GM23338 (cell line): ENCODE results near the gene GUCY1A2.

Experiments
- CTCF ChIP-seq, 2 experiments: fragments of 200-600 bp in 1 of 2; sonication (generic) in 1 of 2; conservative IDR thresholded peaks; 2 replicates each; pipeline versions ENCODE4 v1.5.1 to v1.6.1; 2016 to 2017; ENCODE audit warnings: antibody characterized with exemption in 2 of 2, low read depth in 2 of 2, mild to moderate bottlenecking in 2 of 2, moderate library complexity in 1 of 2
- EZH2 ChIP-seq: fragments of 200-600 bp; sonication (generic); IDR thresholded peaks from one replicate; pipeline ENCODE4 v1.8.0; 2017; ENCODE audit warnings: antibody characterized with exemption, mild to moderate bottlenecking, low read depth; ENCODE audit not compliant: unreplicated experiment
- EZH2phosphoT487 ChIP-seq: fragments of 200-600 bp; sonication (generic); IDR thresholded peaks from one replicate; pipeline ENCODE4 v1.8.1; 2018; ENCODE audit warnings: antibody characterized with exemption; ENCODE audit not compliant: unreplicated experiment

- no peak for TF ChIP-seq EZH2
- TF ChIP-seq CTCF (conservative IDR thresholded peaks at IDR 0.05; ENCODE audit: low read depth in 2 of 2), result no peak
- TF ChIP-seq EZH2phosphoT487, result no peak
Observed at GRCh38 chr11:106765469-106766258, 252.6 kb downstream of the GUCY1A2 start.
